ENCODE results near the gene NDUFAF2. TPM values are rescaled to one million over a fixed set of nuclear protein-coding genes. Genes with fewer than 3 reads are reported as not detected.

Gene NDUFAF2
- total RNA-seq, 1 donor from 2014 or later, result 32.3 TPM

DNA sequence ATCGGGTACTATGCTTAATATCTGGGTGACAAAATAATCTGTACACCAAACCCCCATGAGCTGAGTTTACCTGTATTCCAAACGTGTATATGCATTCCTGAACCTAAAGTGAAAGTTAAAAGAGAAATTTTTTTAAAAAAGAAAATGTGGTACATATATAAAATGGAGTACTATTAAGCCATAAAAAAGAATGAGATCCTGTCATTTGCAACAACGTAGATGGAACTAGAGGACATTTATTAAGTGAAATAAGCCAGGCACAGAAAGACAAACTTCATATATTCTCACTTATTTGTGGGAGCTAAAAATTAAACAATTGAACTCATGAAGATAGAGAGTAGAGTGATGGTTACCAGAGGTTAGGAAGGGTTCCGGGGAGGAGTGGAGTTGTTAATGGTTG is 44.8 kb downstream of the NDUFAF2 start:
- DNase-seq (ENCODE audit: low read depth), result no peak
- H3K4me3 ChIP-seq (ENCODE audit: low read depth, low read length), result no peak overlapping the region
- TF ChIP-seq, protein P1, sequence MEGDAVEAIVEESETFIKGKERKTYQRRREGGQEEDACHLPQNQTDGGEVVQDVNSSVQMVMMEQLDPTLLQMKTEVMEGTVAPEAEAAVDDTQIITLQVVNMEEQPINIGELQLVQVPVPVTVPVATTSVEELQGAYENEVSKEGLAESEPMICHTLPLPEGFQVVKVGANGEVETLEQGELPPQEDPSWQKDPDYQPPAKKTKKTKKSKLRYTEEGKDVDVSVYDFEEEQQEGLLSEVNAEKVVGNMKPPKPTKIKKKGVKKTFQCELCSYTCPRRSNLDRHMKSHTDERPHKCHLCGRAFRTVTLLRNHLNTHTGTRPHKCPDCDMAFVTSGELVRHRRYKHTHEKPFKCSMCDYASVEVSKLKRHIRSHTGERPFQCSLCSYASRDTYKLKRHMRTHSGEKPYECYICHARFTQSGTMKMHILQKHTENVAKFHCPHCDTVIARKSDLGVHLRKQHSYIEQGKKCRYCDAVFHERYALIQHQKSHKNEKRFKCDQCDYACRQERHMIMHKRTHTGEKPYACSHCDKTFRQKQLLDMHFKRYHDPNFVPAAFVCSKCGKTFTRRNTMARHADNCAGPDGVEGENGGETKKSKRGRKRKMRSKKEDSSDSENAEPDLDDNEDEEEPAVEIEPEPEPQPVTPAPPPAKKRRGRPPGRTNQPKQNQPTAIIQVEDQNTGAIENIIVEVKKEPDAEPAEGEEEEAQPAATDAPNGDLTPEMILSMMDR (conservative IDR thresholded peaks at IDR 0.05; ENCODE audit: low read depth, low read length), result no peak

DNA sequence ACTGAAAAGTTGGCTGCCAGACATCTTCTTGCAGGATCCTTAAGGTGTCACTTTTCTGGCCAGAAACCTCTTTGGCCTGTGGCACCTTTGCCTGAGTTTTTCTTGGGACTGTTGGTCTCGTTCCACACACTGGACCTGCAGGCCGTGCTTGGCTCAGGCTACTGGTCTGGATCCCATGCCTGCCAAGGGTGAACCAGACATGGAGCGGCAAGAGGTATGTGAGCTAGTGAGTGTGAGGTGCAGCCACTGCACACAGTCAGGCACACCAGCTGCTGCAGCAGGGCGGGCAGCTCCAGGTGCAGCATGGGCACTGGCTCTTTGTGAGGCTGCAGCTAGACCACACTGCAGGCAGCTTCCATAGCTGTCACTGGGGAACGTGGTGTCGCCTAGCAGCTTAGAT is 47.9 kb downstream of the NDUFAF2 start:
- TF ChIP-seq, protein P1 (conservative IDR thresholded peaks at IDR 0.05; ENCODE audit: low read depth, low read length), result no peak
- no peak overlapping the region for H3K4me3 ChIP-seq (ENCODE audit: low read depth, low read length)
- no peak for DNase-seq (ENCODE audit: low read depth)

DNA sequence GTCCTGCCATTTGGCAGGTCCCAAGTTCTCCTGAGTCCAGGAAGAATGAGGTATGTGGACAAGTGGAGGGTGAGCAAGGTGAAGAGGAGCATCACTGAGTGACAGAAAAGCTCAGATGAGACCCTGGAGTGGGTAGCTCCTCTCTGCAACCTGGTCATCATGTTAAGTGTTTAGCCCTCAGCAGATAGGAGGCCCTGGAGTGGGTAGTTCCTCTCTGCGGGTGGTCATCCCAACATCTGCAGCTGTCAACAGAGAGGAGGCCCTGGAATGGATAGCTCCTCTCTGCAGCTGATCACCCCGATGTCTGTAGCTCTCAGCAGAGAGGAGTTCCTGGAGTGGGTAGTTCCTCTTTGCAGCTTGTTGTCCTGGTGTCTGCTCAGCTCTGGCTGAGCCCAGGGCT is 48.4 kb downstream of the NDUFAF2 start:
- TF ChIP-seq, protein P1 (conservative IDR thresholded peaks at IDR 0.05; ENCODE audit: low read depth, low read length), result no peak
- DNase-seq (ENCODE audit: low read depth), result no peak

DNA sequence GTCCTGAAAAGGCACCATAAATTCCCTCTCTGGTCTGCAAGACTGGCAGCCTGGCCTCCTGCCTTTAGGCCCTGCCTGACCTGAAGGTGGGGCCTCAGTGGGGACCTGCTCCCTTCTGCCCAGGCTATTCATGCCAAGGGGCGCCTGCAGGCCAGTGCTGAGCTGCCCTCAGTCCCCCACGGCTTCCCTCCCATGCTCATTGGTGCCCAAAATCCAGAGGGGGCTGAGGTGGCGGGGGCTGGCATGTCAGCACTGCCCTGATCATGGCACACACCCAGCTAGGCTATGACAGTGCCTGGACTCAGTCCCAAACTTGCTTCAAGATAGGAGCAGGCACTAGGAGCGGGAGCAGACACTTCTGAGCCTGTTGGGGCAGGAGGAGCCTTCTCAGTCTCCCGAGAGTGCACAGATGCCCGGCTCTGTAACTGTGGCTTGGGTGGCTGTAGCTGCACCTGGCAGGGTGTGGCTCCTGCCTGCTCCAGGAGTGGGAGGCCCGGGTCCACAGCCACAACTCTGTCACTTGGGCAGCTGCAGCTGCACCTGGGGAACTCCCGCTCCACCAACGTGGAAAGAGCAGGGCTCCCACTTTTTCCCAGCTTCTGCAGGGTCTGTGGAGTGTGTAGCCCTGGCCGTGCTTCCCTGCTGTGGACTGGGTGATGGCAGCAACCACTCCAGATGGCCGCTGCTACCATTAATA is 49.0 kb downstream of the NDUFAF2 start:
- no peak for DNase-seq (ENCODE audit: low read depth)
- TF ChIP-seq, protein P1 (conservative IDR thresholded peaks at IDR 0.05; ENCODE audit: low read depth, low read length), result no peak
- no peak overlapping the region for H3K4me3 ChIP-seq (ENCODE audit: low read depth, low read length)

More for the DNA sequence above, 48.4 kb downstream of the NDUFAF2 start:
- H3K4me3 ChIP-seq (ENCODE audit: low read depth, low read length), result no peak overlapping the region

DNA sequence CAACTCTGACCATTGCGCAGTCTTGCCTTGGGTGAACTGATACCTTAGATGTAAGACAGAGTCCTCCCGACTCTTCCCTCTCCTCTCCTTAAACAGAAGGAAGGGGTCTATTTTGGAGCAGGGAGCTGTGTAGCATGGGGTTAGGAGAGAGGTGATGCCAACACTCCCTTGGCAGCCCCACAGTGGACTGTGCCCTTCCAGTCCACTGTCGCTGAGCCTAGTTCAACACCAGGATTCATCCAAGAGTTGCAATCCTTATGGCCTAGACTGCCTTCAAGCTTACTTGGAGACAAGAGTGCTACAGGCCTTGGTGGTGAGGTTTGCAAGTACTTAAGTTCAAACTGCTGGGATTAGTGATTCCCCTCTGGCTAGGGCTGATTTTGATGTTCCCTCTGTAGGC is 51.4 kb downstream of the NDUFAF2 start:
- TF ChIP-seq, protein P1 (conservative IDR thresholded peaks at IDR 0.05; ENCODE audit: low read depth, low read length), result no peak
- no peak for DNase-seq (ENCODE audit: low read depth)
- no peak overlapping the region for H3K4me3 ChIP-seq (ENCODE audit: low read depth, low read length)

DNA sequence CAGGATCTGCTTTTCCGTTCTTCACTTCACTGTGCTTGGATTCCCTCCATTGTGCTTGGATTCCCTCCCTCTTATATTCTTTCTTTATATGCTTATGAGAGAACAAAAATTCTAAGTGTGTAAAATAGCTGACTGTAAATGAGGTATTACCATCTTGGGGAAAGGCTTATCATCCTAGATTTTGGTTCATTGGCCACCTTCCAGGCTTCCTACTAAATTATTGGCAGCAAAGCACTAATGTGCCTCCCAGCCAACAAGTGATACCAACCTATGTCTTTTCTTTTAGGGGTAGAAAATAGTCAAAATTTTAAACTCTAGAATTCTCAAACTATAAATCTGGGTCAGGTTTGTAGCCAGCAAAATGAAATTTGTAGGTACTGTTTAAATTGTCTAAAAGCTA is 52.7 kb downstream of the NDUFAF2 start:
- DNase-seq (ENCODE audit: low read depth), result no peak
- no peak overlapping the region for H3K4me3 ChIP-seq (ENCODE audit: low read depth, low read length)
- TF ChIP-seq, protein P1 (conservative IDR thresholded peaks at IDR 0.05; ENCODE audit: low read depth, low read length), result no peak

DNA sequence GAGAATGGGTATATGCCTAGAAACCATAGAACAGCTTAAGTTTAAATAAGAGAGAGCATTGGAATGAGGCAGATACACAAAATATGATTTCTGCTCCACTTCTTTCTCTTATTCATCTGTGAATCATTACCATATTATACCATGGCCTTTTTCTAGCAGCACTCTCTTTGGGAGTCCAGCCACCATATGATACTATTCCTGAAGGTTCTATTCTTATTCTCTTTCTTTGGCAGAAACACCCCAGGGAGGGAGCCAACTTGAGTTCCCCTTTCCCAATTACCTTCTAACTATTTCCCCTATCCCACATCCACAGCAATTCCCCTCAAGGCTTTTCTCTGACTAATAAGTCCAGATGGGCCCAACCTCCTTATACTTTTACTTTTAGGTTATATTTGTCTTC is 55.9 kb downstream of the NDUFAF2 start:
- TF ChIP-seq, protein P1 (conservative IDR thresholded peaks at IDR 0.05; ENCODE audit: low read depth, low read length), result no peak
- DNase-seq (ENCODE audit: low read depth), result no peak

More for the DNA sequence above, 55.9 kb downstream of the NDUFAF2 start:
- no peak overlapping the region for H3K4me3 ChIP-seq (ENCODE audit: low read depth, low read length)
